ENCODE data around the gene SPTBN1. TPM values are rescaled to one million over a fixed set of nuclear protein-coding genes. Genes with fewer than 3 reads are reported as not detected.

Gene SPTBN1
- total and polyA plus RNA-seq, 9 of the 15 experiments (the other 6 are each of a cell fraction or from before 2014, with no cell fraction given), result 8.9 to 66.8 (median 31.4) TPM

DNA sequence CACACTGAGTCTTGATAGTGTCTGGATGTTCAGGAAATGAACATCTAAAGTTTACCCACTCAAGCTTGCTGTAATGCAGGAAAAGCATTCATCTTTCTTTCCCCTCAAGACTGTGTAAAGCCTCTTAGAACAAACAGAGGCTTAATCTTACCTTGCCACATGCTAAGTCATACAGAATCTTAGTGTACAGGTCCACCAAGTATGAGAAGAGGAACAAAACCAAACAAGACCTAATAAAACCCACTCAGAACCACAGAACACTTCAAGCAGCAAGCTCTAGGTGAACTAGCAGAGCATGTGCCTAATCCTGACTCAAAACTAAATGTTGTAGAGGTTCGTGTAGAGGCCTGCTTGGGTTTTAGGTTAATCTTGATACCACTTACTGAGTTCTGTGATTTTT lies 97.6 kb downstream of the SPTBN1 start:
- no peaks in the 10 kb centered on the region for H4K20me1 ChIP-seq (replicated peaks; ENCODE audit: control insufficient read depth, insufficient read depth, low read length)
- H3K9me3 ChIP-seq (replicated peaks; ENCODE audit: control insufficient read depth, insufficient read depth, low read depth, low read length), result no peaks in the 10 kb centered on the region
- no peaks in the 10 kb centered on the region for H3K27me3 ChIP-seq (ENCODE audit: control insufficient read depth in 2 of 2, insufficient read depth in 2 of 2, low read length in 2 of 2)
- no peaks in the 10 kb centered on the region for H3K9me1 ChIP-seq (ENCODE audit: control insufficient read depth, insufficient read depth, low read length)
- ChIA-PET POLR2A (interaction anchor here (0.7 to 1.0 kb wide), 3 partner anchors 11 to 790 kb away, joined by 3 read pairs; no protein-coding TSS in a partner anchor), CTCF (ENCODE audit: low intra/inter-chr PET ratio) (no interaction called here)
- ATAC-seq (no peak), FAIRE-seq (no peak), DNase-seq (ENCODE audit: extremely low read depth in 1 of 4, low spot score in 3 of 4) (no peak)
- H3K27ac ChIP-seq (ENCODE audit: extremely low read depth, low read depth, low read length), result no peak overlapping the region
- intact Hi-C loops (cut with micrococcal nuclease) (no loop called here), in situ Hi-C loops (cut with MboI) (no loop called here)
- H3K36me3 ChIP-seq (ENCODE audit: control insufficient read depth, insufficient read depth, low read length), result no peaks in the 10 kb centered on the region
- 13% methylated on average over 1 of the region's 1 CpG for WGBS (ENCODE audit: insufficient coverage, low coverage, missing lambda C conversion rate)
- no peak overlapping the region for H3K9ac ChIP-seq (ENCODE audit: insufficient read depth in 1 of 2, low read depth in 2 of 2, low read length in 2 of 2)
- H3K79me2 ChIP-seq (ENCODE audit: control insufficient read depth, insufficient read depth, low read length), result peaks cover 5% of the 10 kb centered on the region
- no peak overlapping the region for H3K4me3 ChIP-seq
- no peak overlapping the region for H2AFZ ChIP-seq (ENCODE audit: low read depth, low read length)
- TF ChIP-seq TCFL5 (CRISPR knock-in tag; conservative IDR thresholded peaks at IDR 0.05), result no peak
- 0 out of 2 replicates have a peak, but pooled peaks have one; percentile 29 for TF ChIP-seq TCF3 (CRISPR knock-in tag; IDR thresholded peaks at IDR 0.05)
- H3K4me1 ChIP-seq (replicated peaks in 1 of 2; ENCODE audit: control insufficient read depth in 2 of 2, insufficient read depth in 2 of 2, low read length in 2 of 2), result peaks cover 13% of the 10 kb centered on the region in 2 experiments; a peak in 4 of 5 replicates
- BruUV-seq (replicated peaks), result no TSS peak
- no peak overlapping the region for H3K4me2 ChIP-seq (ENCODE audit: insufficient read depth, low read length)

DNA sequence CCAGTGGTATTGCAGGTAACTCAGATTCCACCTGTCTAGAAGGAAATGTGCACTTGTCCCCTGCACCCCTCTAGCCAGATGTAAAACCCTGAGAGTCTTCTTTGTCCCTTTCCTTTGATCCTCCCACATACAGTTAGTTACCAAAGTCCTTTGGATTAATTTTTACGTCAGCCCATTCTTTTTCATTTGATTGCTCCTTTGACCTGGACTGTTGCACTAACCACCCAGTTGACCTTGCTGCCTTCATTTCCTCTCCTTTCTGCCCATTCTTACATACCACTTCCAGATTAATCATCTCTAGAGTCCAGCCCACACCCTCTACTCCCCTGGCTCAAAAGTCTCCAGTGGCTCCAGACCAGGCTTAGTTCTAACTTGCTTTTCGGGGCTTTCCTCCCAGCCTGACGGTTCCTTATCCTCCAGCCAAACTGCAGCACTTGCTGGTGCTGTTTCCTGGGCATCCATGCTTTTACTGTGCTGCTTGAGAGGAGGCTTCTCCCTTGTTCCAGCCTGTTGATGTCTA lies 99.3 kb downstream of the SPTBN1 start:
- DNase-seq (ENCODE audit: extremely low read depth in 1 of 4, low spot score in 3 of 4) (no peak), FAIRE-seq (no peak), ATAC-seq (no peak)
- Histone ChIP-seq H3K27me3 (ENCODE audit: control insufficient read depth in 2 of 2, insufficient read depth in 2 of 2, low read length in 2 of 2) (no peaks in the 10 kb centered on the region), H3K4me2 (ENCODE audit: insufficient read depth, low read length) (no peak overlapping the region), H3K36me3 (ENCODE audit: control insufficient read depth, insufficient read depth, low read length) (no peaks in the 10 kb centered on the region), H2AFZ (ENCODE audit: low read depth, low read length) (no peak overlapping the region), H3K9ac (ENCODE audit: insufficient read depth in 1 of 2, low read depth in 2 of 2, low read length in 2 of 2) (no peak overlapping the region), H3K9me3 (replicated peaks; ENCODE audit: control insufficient read depth, insufficient read depth, low read depth, low read length) (no peaks in the 10 kb centered on the region), H3K27ac (ENCODE audit: extremely low read depth, low read depth, low read length) (no peak overlapping the region), H3K4me3 (no peak overlapping the region), H3K79me2 (ENCODE audit: control insufficient read depth, insufficient read depth, low read length) (peaks cover 21% of the 10 kb centered on the region), H3K4me1 (replicated peaks in 1 of 2; ENCODE audit: control insufficient read depth in 2 of 2, insufficient read depth in 2 of 2, low read length in 2 of 2) (peaks cover 14 to 15% of the 10 kb centered on the region in 2 experiments; a peak in 4 of 5 replicates), H4K20me1 (replicated peaks; ENCODE audit: control insufficient read depth, insufficient read depth, low read length) (no peaks in the 10 kb centered on the region), H3K9me1 (ENCODE audit: control insufficient read depth, insufficient read depth, low read length) (no peaks in the 10 kb centered on the region)
- CTCF ChIA-PET (ENCODE audit: low intra/inter-chr PET ratio), result no interaction called here
- WGBS (ENCODE audit: insufficient coverage, low coverage, missing lambda C conversion rate), result 58% methylated on average over 3 of the region's 3 CpGs
- BruUV-seq (replicated peaks), result no TSS peak
- in situ Hi-C loops (cut with MboI) (no loop called here), intact Hi-C loops (cut with micrococcal nuclease) (no loop called here)
- POLR2A ChIA-PET, result interaction anchor here (0.6 to 1.2 kb wide), 3 partner anchors 26 to 353 kb away, joined by 3 to 6 read pairs (median 3); no protein-coding TSS in a partner anchor
- TF ChIP-seq, protein P1, sequence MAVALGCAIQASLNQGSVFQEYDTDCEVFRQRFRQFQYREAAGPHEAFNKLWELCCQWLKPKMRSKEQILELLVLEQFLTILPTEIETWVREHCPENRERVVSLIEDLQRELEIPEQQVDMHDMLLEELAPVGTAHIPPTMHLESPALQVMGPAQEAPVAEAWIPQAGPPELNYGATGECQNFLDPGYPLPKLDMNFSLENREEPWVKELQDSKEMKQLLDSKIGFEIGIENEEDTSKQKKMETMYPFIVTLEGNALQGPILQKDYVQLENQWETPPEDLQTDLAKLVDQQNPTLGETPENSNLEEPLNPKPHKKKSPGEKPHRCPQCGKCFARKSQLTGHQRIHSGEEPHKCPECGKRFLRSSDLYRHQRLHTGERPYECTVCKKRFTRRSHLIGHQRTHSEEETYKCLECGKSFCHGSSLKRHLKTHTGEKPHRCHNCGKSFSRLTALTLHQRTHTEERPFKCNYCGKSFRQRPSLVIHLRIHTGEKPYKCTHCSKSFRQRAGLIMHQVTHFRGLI (CRISPR knock-in tag; IDR thresholded peaks at IDR 0.05), result no peak
- TF ChIP-seq BRD4 (IDR thresholded peaks at IDR 0.05) (no peak), CREB1 (IDR thresholded peaks at IDR 0.05) (no peak), CREB1 (CRISPR knock-in tag; IDR thresholded peaks at IDR 0.05) (no peak), COPS2 (conservative IDR thresholded peaks at IDR 0.05) (no peak)
- TF ChIP-seq, protein P2, sequence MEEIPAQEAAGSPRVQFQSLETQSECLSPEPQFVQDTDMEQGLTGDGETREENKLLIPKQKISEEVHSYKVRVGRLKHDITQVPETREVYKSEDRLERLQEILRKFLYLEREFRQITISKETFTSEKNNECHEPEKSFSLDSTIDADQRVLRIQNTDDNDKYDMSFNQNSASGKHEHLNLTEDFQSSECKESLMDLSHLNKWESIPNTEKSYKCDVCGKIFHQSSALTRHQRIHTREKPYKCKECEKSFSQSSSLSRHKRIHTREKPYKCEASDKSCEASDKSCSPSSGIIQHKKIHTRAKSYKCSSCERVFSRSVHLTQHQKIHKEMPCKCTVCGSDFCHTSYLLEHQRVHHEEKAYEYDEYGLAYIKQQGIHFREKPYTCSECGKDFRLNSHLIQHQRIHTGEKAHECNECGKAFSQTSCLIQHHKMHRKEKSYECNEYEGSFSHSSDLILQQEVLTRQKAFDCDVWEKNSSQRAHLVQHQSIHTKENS (CRISPR knock-in tag; IDR thresholded peaks at IDR 0.05), result no peak

Data from K562 (cell line).